AG04450 (cell line): ENCODE measurements around the gene ITGBL1. TPM values are rescaled to one million over a fixed set of nuclear protein-coding genes. Genes with fewer than 3 reads are reported as not detected.

Experiments used
- CTCF ChIA-PET: fragments of 300-600, 350-600 bp; formaldehyde crosslinking; extraction: SDS; loops from one replicate; lab custom pipeline; 2022; ENCODE audit warnings: antibody characterized with exemption, inconsistent platforms; lab: Charles Lee
- POLR2A ChIA-PET: fragments of 350-600 bp; formaldehyde crosslinking; extraction: SDS; loops from one replicate; lab custom pipeline; 2021; ENCODE audit warnings: antibody characterized with exemption, inconsistent platforms; lab: Yijun Ruan, JAX
- DNase-seq: peaks from one replicate; pipeline ENCODE4 v3.0.0-alpha.2; 2011; ENCODE audit warnings: low read depth, low spot score
- H3K27ac ChIP-seq: one replicate; pipeline ENCODE4 v1.5.1; 2012; ENCODE audit warnings: low read depth, low read length, control low read depth
- H3K27me3 ChIP-seq: one replicate; pipeline ENCODE4 v1.6.0; 2012; ENCODE audit warnings: low read length; ENCODE audit not compliant: control insufficient read depth, insufficient read depth
- H3K4me3 ChIP-seq: 2 replicates; pipeline ENCODE4 v1.5.1; 2011; ENCODE audit warnings: mild to moderate bottlenecking, low read depth, low read length, control low read depth
- H3K9me3 ChIP-seq: 2 replicates; pipeline ENCODE4 v1.5.1; 2012; ENCODE audit warnings: low read length; ENCODE audit not compliant: control insufficient read depth, insufficient read depth
- CTCF ChIP-seq: IDR thresholded peaks from 2 replicates; pipeline ENCODE4 v1.5.1; 2011; ENCODE audit warnings: low read depth, low read length, control low read depth, inconsistent platforms
- polyA plus RNA-seq: library from polyadenylated mRNA; depleted of rRNA; stranded (reverse); fragments of >200 nt; gene quantifications from 2 replicates; pipeline ENCODE4 v1.2.3, GENCODE V29; 2011

The ITGBL1 gene
- polyA plus RNA-seq, 1 experiment, result 17.1 TPM

- POLR2A ChIA-PET, result no interaction called here
- H3K4me3 ChIP-seq, result no peak overlapping the region
- TF ChIP-seq CTCF, result no peak
- no peaks in the 10 kb centered on the region for H3K9me3 ChIP-seq
- H3K27ac ChIP-seq, result no peak overlapping the region
- CTCF ChIA-PET, result no interaction called here
- DNase-seq, result no peak
- H3K27me3 ChIP-seq, result no peaks in the 10 kb centered on the region
These were observed 117.9 kb downstream of the ITGBL1 start for GRCh38 chr13:101570410-101570809.

GRCh38 chr13:101572456-101572855 is 120.0 kb downstream of the ITGBL1 start:
- H3K27me3 ChIP-seq, result no peaks in the 10 kb centered on the region
- DNase-seq, result no peak
- ChIA-PET CTCF (no interaction called here), POLR2A (no interaction called here)
- no peak overlapping the region for H3K4me3 ChIP-seq
- no peak for TF ChIP-seq CTCF
- H3K27ac ChIP-seq, result no peak overlapping the region
- no peaks in the 10 kb centered on the region for H3K9me3 ChIP-seq

- H3K9me3 ChIP-seq, result no peaks in the 10 kb centered on the region
- no peak for TF ChIP-seq CTCF
- no peak overlapping the region for H3K4me3 ChIP-seq
- POLR2A ChIA-PET, result no interaction called here
- no peak for DNase-seq
- no peaks in the 10 kb centered on the region for H3K27me3 ChIP-seq
- no peak overlapping the region for H3K27ac ChIP-seq
- CTCF ChIA-PET, result no interaction called here
These were observed 123.1 kb downstream of the ITGBL1 start for GRCh38 chr13:101575581-101575980.

- DNase-seq, result peak; percentile 37
- Histone ChIP-seq H3K27ac (no peak overlapping the region), H3K27me3 (no peaks in the 10 kb centered on the region), H3K9me3 (no peaks in the 10 kb centered on the region), H3K4me3 (no peak overlapping the region)
- ChIA-PET CTCF (no interaction called here), POLR2A (no interaction called here)
- no peak for TF ChIP-seq CTCF
These were observed 124.0 kb downstream of the ITGBL1 start for GRCh38 chr13:101576455-101576854.

- no peak for TF ChIP-seq CTCF
- POLR2A ChIA-PET, result no interaction called here
These were observed 124.5 kb downstream of the ITGBL1 start for GRCh38 chr13:101576977-101577376.

More at GRCh38 chr13:101576977-101577376, 124.5 kb downstream of the ITGBL1 start:
- Histone ChIP-seq H3K27me3 (no peaks in the 10 kb centered on the region), H3K9me3 (no peaks in the 10 kb centered on the region), H3K4me3 (no peak overlapping the region), H3K27ac (no peak overlapping the region)
- no peak for DNase-seq
- CTCF ChIA-PET, result no interaction called here
